Measurements from ENCODE around the gene SPG7. TPM values are rescaled to one million over a fixed set of nuclear protein-coding genes. Genes with fewer than 3 reads are reported as not detected.

The SPG7 gene
- total RNA-seq, 6 experiments from 2014 or later = 44.0 to 70.5 (median 57.0) TPM

DNA sequence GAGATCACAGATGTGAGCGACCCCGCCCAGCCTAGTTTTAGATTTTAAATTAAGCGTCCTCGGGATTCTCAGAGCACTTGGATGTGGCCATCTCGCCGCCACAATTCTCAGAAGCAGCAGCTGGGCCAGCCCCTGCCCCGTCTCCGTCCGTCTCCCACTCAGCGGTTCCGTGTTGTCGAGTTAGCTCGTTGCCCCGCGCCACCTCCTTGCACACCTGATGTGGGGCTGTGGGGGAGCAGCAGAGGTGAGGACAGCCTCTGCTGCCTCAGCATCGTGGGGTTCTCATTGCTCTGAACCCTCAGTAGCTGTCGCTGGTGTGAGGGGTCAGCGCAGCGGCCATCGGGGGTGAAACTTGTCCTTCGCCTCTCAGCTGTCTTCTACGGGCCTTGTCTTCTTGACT lies 44.1 kb downstream of the SPG7 start:
- no peak for ATAC-seq
- intact Hi-C loops (cut with DNase I) = no loop called here
- no peak for TF ChIP-seq POLR2A (IDR thresholded peaks at IDR 0.05)
- TF ChIP-seq, protein P1, sequence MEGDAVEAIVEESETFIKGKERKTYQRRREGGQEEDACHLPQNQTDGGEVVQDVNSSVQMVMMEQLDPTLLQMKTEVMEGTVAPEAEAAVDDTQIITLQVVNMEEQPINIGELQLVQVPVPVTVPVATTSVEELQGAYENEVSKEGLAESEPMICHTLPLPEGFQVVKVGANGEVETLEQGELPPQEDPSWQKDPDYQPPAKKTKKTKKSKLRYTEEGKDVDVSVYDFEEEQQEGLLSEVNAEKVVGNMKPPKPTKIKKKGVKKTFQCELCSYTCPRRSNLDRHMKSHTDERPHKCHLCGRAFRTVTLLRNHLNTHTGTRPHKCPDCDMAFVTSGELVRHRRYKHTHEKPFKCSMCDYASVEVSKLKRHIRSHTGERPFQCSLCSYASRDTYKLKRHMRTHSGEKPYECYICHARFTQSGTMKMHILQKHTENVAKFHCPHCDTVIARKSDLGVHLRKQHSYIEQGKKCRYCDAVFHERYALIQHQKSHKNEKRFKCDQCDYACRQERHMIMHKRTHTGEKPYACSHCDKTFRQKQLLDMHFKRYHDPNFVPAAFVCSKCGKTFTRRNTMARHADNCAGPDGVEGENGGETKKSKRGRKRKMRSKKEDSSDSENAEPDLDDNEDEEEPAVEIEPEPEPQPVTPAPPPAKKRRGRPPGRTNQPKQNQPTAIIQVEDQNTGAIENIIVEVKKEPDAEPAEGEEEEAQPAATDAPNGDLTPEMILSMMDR (IDR thresholded peaks at IDR 0.05) = no peak
- Histone ChIP-seq H3K4me3 (no peak overlapping the region), H3K36me3 (peaks cover 0 to 49% (median 3%) of the 10 kb centered on the region in 4 donors), H3K27me3 (no peaks in the 10 kb centered on the region), H3K27ac (no peak overlapping the region), H3K9me3 (no peaks in the 10 kb centered on the region), H3K4me1 (peaks cover 0 to 2% (median 0%) of the 10 kb centered on the region in 4 donors)
- WGBS (ENCODE audit: insufficient coverage, low coverage, low lambda C conversion rate, missing lambda C conversion rate) = 95% methylated on average over 14 of the region's 22 CpGs
- DNase-seq = no peak

DNA sequence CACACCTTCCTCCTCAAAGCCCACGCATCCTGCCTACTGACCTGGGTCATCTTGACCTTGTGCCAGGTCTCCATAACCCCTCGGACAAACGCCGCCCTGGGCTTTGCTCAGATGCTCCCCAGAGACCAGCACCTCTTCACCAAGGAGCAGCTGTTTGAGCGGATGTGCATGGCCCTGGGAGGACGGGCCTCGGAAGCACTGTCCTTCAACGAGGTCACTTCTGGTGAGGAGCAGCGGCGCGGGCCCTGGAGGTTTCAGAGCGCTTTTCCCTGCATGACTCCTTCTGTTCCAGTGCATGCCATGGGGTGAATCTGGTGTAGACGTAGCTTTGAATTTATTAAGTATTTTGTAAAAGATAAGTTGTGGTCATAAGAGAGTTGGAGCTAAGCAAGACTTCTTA lies 44.7 kb downstream of the SPG7 start:
- Histone ChIP-seq H3K36me3 (peaks cover 0 to 45% (median 2%) of the 10 kb centered on the region in 4 donors), H3K4me3 (no peak overlapping the region), H3K4me1 (peaks cover 0 to 7% (median 0%) of the 10 kb centered on the region in 4 donors), H3K27ac (no peak overlapping the region), H3K27me3 (no peaks in the 10 kb centered on the region), H3K9me3 (no peaks in the 10 kb centered on the region)
- DNase-seq (no peak), ATAC-seq (no peak)
- WGBS (ENCODE audit: insufficient coverage, low coverage, low lambda C conversion rate, missing lambda C conversion rate) = 92% methylated on average over 12 of the region's 13 CpGs
- TF ChIP-seq, protein P1 (IDR thresholded peaks at IDR 0.05) = no peak
- no peak for TF ChIP-seq POLR2A (IDR thresholded peaks at IDR 0.05)
- intact Hi-C loops (cut with DNase I) = no loop called here

DNA sequence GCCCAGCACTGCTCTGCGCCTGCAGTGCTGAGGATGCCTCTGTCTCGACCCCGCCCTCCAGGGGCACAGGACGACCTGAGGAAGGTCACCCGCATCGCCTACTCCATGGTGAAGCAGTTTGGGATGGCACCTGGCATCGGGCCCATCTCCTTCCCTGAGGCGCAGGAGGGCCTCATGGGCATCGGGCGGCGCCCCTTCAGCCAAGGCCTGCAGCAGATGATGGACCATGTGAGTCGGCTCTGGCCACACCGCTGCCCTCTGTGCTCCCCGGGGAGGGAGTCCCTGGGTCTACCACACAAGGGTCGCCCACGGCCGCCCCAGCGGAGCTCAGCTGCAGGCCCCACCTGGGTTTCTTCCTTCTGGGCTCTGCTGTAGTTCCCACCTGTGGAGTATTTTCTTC lies 45.5 kb downstream of the SPG7 start:
- peaks cover 0 to 7% (median 0%) of the 10 kb centered on the region in 4 donors for H3K4me1 ChIP-seq
- DNase-seq (no peak), ATAC-seq (no peak)
- peaks cover 0 to 37% (median 2%) of the 10 kb centered on the region in 4 donors for H3K36me3 ChIP-seq
- no peak overlapping the region for H3K4me3 ChIP-seq
- H3K9me3 ChIP-seq = no peaks in the 10 kb centered on the region
- WGBS (ENCODE audit: insufficient coverage, low coverage, low lambda C conversion rate, missing lambda C conversion rate) = 100% methylated on average over 1 of the region's 18 CpGs
- H3K27me3 ChIP-seq = no peaks in the 10 kb centered on the region
- TF ChIP-seq, protein P1 (IDR thresholded peaks at IDR 0.05) = no peak
- TF ChIP-seq POLR2A (IDR thresholded peaks at IDR 0.05) = no peak
- no peak overlapping the region for H3K27ac ChIP-seq
- intact Hi-C loops (cut with DNase I) = no loop called here

DNA sequence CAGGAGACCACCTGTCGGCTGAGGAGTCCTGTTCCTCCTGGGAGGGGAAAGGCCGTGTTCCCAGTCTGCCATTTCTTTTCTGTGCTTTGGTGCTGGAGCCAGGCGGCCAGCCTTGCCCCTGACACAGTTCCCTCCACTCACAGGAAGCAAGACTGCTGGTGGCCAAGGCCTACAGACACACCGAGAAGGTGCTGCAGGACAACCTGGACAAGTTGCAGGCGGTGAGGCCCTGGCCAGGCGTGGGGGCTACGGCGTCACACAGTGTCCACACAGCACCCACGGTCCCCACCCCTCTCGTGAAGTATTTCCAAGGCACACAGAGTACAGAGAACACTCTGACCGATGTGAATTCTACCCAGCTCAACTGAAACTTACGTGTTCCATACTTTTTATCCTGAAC lies 46.1 kb downstream of the SPG7 start:
- intact Hi-C loops (cut with DNase I) = no loop called here
- Histone ChIP-seq H3K27me3 (no peaks in the 10 kb centered on the region), H3K4me1 (peaks cover 0 to 7% (median 0%) of the 10 kb centered on the region in 4 donors), H3K4me3 (no peak overlapping the region), H3K27ac (no peak overlapping the region), H3K9me3 (no peaks in the 10 kb centered on the region), H3K36me3 (peaks cover 0 to 31% (median 2%) of the 10 kb centered on the region in 4 donors)
- DNase-seq (no peak), ATAC-seq (no peak)
- WGBS (ENCODE audit: insufficient coverage, low coverage, low lambda C conversion rate, missing lambda C conversion rate) = 89% methylated on average over 3 of the region's 12 CpGs
- TF ChIP-seq, protein P1 (IDR thresholded peaks at IDR 0.05) = no peak
- TF ChIP-seq POLR2A (IDR thresholded peaks at IDR 0.05) = no peak

DNA sequence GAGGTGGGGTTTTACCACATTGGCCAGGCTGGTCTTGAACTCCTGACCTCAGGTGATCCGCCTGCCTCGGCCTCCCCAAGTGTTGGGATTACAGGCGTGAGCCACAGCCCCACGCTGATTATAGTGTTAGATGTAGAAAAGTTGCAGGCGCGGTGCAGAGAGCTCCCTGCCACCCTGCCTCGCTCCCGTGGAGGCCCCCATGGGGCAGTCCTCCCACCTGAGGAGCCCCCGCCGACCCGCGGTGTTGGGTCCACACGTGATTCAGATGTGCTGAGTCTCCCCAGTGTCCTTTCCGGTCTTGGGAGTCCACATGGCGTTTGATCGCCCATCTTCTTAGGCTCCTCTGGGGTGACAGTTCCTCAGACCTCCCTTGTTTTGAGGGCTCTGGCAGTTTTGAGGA lies 47.1 kb downstream of the SPG7 start:
- 93% methylated on average over 3 of the region's 16 CpGs for WGBS (ENCODE audit: insufficient coverage, low coverage, low lambda C conversion rate, missing lambda C conversion rate)
- no peaks in the 10 kb centered on the region for H3K27me3 ChIP-seq
- no peak for DNase-seq
- H3K4me1 ChIP-seq = peaks cover 0 to 11% (median 0%) of the 10 kb centered on the region in 4 donors
- peaks cover 0 to 28% (median 2%) of the 10 kb centered on the region in 4 donors for H3K36me3 ChIP-seq
- ATAC-seq = no peak
- TF ChIP-seq, protein P1 (IDR thresholded peaks at IDR 0.05) = no peak
- no peak for TF ChIP-seq POLR2A (IDR thresholded peaks at IDR 0.05)
- H3K9me3 ChIP-seq = no peaks in the 10 kb centered on the region
- intact Hi-C loops (cut with DNase I) = no loop called here
- no peak overlapping the region for H3K4me3 ChIP-seq
- H3K27ac ChIP-seq = no peak overlapping the region

Measured in right lobe of liver (tissue), 6 donors.